ENCODE measurements around the gene HS3ST4.

HS3ST4 gene

DNA sequence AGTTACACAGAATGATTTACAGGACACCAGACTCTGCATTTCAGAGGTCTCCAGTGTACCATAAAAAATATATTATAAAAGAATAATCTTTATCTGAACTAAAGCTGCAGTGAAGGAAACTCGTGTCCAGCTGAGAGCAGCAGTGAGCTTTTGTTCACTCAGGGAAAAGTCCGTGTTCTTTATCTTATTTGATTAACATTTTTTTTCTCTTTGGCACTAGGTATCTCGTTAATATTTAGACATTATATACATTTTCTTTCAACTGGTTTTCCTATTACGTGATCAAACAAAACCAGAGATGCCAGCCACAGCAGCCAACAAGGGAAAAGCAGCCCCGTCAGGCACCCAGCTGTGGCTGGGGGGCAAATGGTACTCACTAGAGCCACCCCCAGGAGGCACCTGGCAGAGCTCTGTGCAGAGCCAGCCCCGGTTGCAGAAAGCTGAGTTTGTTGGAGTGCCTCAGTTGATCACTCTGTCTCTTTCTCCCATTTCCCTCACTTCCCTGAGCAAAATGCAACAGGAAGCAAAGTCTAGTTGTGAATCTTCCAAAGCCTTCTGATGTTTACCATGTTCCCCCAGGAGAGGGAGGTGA lies 1.1 kb upstream of the HS3ST4 start:
- no peak for DNase-seq (ENCODE audit: low read depth)
- in situ Hi-C loops (cut with HindIII; ENCODE audit: low sequenced_read_pairs) = no loop called here
- no peak overlapping the region for H3K4me3 ChIP-seq (ENCODE audit: low read depth, low read length)
- TF ChIP-seq, protein P1, sequence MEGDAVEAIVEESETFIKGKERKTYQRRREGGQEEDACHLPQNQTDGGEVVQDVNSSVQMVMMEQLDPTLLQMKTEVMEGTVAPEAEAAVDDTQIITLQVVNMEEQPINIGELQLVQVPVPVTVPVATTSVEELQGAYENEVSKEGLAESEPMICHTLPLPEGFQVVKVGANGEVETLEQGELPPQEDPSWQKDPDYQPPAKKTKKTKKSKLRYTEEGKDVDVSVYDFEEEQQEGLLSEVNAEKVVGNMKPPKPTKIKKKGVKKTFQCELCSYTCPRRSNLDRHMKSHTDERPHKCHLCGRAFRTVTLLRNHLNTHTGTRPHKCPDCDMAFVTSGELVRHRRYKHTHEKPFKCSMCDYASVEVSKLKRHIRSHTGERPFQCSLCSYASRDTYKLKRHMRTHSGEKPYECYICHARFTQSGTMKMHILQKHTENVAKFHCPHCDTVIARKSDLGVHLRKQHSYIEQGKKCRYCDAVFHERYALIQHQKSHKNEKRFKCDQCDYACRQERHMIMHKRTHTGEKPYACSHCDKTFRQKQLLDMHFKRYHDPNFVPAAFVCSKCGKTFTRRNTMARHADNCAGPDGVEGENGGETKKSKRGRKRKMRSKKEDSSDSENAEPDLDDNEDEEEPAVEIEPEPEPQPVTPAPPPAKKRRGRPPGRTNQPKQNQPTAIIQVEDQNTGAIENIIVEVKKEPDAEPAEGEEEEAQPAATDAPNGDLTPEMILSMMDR (IDR thresholded peaks at IDR 0.05; ENCODE audit: low read depth, low read length, missing control alignments) = no peak

DNA sequence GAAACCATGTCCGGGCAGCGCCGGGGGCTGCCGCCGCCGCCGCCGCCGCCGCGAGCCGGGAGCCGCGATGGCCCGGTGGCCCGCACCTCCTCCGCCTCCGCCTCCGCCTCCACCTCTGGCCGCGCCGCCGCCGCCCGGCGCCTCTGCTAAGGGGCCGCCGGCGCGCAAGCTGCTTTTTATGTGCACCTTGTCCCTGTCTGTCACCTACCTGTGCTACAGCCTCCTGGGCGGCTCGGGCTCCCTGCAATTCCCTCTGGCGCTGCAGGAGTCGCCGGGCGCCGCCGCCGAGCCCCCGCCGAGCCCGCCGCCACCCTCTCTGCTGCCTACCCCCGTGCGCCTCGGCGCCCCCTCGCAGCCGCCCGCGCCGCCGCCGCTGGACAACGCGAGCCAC lies 587 bp downstream of the HS3ST4 start:
- TF ChIP-seq, protein P1 (IDR thresholded peaks at IDR 0.05; ENCODE audit: low read depth, low read length, missing control alignments) = no peak
- DNase-seq (ENCODE audit: low read depth) = no peak
- no peak overlapping the region for H3K4me3 ChIP-seq (ENCODE audit: low read depth, low read length)
- in situ Hi-C loops (cut with HindIII; ENCODE audit: low sequenced_read_pairs) = no loop called here

DNA sequence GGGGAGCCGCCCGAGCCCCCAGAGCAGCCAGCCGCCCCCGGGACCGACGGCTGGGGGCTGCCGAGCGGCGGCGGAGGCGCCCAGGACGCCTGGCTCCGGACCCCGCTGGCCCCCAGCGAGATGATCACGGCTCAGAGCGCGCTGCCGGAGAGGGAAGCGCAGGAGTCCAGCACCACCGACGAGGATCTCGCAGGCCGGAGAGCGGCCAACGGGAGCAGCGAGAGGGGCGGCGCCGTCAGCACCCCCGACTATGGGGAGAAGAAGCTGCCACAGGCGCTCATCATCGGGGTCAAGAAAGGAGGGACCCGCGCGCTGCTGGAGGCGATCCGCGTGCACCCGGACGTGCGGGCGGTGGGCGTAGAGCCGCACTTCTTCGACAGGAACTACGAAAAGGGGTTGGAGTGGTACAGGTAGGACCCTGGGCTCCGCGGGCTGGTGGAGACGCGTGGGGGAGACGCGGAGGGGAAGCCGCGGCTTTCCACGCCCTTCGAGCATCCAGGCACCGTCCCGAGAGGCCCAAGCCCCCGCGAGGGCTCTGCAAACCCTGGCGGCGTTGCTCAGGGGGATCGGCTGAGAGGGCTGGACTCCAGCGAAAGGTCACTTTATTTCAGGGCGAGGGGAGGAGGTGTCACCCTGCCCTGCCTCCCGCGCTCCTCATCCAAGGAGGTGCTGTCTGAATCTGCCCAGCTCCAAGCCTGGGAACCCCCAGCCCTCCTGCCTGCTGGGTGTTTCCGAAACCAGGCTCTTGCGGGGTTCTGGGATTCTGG lies 1.2 kb downstream of the HS3ST4 start:
- in situ Hi-C loops (cut with HindIII; ENCODE audit: low sequenced_read_pairs) = no loop called here
- H3K4me3 ChIP-seq (ENCODE audit: low read depth, low read length) = no peak overlapping the region
- no peak for DNase-seq (ENCODE audit: low read depth)
- TF ChIP-seq, protein P1 (IDR thresholded peaks at IDR 0.05; ENCODE audit: low read depth, low read length, missing control alignments) = no peak

DNA sequence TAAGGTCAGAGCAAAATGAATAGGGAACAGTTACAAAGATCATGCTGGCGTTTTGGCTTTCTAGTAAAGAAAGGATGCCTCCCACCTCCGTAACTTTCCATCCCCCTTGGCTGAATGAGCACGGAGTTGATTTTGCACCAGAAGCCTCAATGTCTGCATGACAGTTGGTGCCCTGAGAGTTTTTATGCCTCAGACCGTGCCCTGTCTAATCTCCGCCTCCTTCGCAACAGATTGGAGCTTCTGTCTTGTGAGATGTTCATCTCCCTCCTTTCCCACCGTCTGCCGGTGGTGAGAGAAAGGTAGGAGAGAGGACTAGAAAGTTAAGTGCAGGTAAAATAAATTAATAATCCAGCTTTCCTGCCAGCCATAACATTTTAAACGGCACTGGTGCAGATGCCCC lies 1.9 kb downstream of the HS3ST4 start:
- H3K4me3 ChIP-seq (ENCODE audit: low read depth, low read length) = no peak overlapping the region
- TF ChIP-seq, protein P1 (IDR thresholded peaks at IDR 0.05; ENCODE audit: low read depth, low read length, missing control alignments) = no peak
- DNase-seq (ENCODE audit: low read depth) = no peak
- in situ Hi-C loops (cut with HindIII; ENCODE audit: low sequenced_read_pairs) = no loop called here

DNA sequence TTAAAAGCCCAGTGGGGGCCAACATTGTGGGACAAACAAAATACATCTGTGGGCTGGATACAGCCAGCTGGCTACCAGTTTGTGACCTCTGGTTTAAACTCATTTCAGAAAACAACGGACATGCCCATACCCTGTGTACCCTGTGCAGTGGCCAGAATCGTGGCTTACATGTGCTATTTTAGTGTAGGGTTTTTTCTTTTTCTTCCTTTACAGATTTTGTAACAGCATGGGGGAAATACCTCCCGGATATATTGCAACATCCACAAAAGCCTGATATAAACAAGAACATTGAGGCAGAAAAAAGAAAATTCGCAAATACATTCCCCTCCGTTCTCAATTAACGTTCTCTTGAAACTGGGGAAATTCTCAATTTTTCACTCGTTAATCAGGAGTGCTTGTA lies 7.3 kb downstream of the HS3ST4 start:
- DNase-seq (ENCODE audit: low read depth) = no peak
- TF ChIP-seq, protein P1 (IDR thresholded peaks at IDR 0.05; ENCODE audit: low read depth, low read length, missing control alignments) = no peak
- in situ Hi-C loops (cut with HindIII; ENCODE audit: low sequenced_read_pairs) = no loop called here
- H3K4me3 ChIP-seq (ENCODE audit: low read depth, low read length) = no peak overlapping the region

DNA sequence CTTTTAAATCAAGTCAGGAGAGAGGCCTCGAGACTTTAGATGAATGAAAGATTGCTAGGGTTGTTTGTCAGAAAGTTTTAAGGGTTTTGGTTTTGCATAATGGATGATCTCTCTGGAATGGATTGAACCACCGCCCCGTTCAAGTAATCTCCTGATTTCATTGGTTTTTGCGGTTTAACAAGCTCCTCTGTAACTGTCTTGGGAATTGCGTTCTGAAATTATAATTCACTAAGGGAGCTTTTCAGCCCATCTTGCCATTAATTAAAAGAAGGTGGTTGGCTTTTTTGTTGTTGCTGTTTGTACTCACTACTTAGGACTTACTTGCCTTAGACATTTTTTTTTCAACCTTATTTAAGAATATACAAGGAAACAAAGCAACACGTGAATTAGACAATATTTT lies 8.8 kb downstream of the HS3ST4 start:
- in situ Hi-C loops (cut with HindIII; ENCODE audit: low sequenced_read_pairs) = no loop called here
- no peak for DNase-seq (ENCODE audit: low read depth)
- TF ChIP-seq, protein P1 (IDR thresholded peaks at IDR 0.05; ENCODE audit: low read depth, low read length, missing control alignments) = no peak
- H3K4me3 ChIP-seq (ENCODE audit: low read depth, low read length) = no peak overlapping the region
